Bladder microvascular endothelial cell (primary cell): Measurements from ENCODE around the gene RAB6A. TPM values are rescaled to one million over a fixed set of nuclear protein-coding genes. Genes with fewer than 3 reads are reported as not detected.

ENCODE experiments used
- total RNA-seq: library from RNA; depleted of rRNA; stranded (reverse); fragments of >200 nt; gene quantifications from 2 replicates; pipeline ENCODE4 v1.2.3, GENCODE V29; 2014

Gene RAB6A
- total RNA-seq, result 83.1 and 151 TPM in 2 replicates

GRCh38 chr11:73760679-73761402, at the start of gene RAB6A:
RAB6A (minus strand) TSS chr11:73761074; CDS start chr11:73760635, 439 bp downstream.

GRCh38 chr11:73787643-73788558, 27.0 kb upstream of the RAB6A start, which contains the start of gene MRPL48:
MRPL48 (plus strand) TSS chr11:73787874; CDS start chr11:73787972, 98 bp downstream.

GRCh38 chr11:73645972-73646631, 114.8 kb downstream of the RAB6A start, which contains the start of gene PLEKHB1:
PLEKHB1 (plus strand) TSS chr11:73646581; CDS start chr11:73646609, 28 bp downstream.

Other genes with a start within 250 kb of the RAB6A start
- gene FAM168A, start 163.0 kb downstream of the RAB6A start, total RNA-seq, result 5.3 and 18.3 TPM in 2 replicates
- gene PLEKHB1, start 114.5 kb downstream of the RAB6A start, total RNA-seq, result 0.16 and 1.6 TPM in 2 replicates
- gene MRPL48, start 26.8 kb upstream of the RAB6A start, total RNA-seq, result 28.2 and 30.2 TPM in 2 replicates
- 46.3 and 53.7 TPM in 2 replicates for gene COA4, start 115.8 kb upstream of the RAB6A start, total RNA-seq
- 4.7 and 11.6 TPM in 2 replicates for gene PAAF1, start 115.9 kb upstream of the RAB6A start, total RNA-seq
- gene DNAJB13, start 190.0 kb upstream of the RAB6A start, total RNA-seq, result not detected in 2 replicates
- gene UCP2, start 221.8 kb upstream of the RAB6A start, total RNA-seq, result 0.97 and 4.3 TPM in 2 replicates
- gene UCP3, start 248.0 kb upstream of the RAB6A start, total RNA-seq, result 0.16 and 0.57 TPM in 2 replicates